B cell (primary cell): ENCODE results near the gene BCAS4.

Experiments
- CTCF ChIP-seq: fragments of 200-600 bp; IDR thresholded peaks from one replicate; pipeline ENCODE4 v1.8.0; 2022; ENCODE audit warnings: antibody characterized with exemption, mild to moderate bottlenecking
- EZH2 ChIP-seq: IDR thresholded peaks from 2 replicates; pipeline ENCODE4 v1.6.1; 2012; ENCODE audit warnings: borderline replicate concordance, low read depth, mild to moderate bottlenecking, moderate library complexity, low read length; ENCODE audit not compliant: insufficient read depth, poor library complexity, severe bottlenecking

GRCh38 chr20:50874111-50874757, 79.4 kb downstream of the BCAS4 start:
- TF ChIP-seq CTCF (no peak), EZH2 (no peak)
